ENCODE measurements around the gene CACTIN. TPM values are rescaled to one million over a fixed set of nuclear protein-coding genes. Genes with fewer than 3 reads are reported as not detected.
A peak's percentile ranks its signal among the peaks of the same experiment; 100 is the strongest.

CACTIN gene
- total RNA-seq, 1 experiment from 2014 or later = 36.3 TPM

DNA sequence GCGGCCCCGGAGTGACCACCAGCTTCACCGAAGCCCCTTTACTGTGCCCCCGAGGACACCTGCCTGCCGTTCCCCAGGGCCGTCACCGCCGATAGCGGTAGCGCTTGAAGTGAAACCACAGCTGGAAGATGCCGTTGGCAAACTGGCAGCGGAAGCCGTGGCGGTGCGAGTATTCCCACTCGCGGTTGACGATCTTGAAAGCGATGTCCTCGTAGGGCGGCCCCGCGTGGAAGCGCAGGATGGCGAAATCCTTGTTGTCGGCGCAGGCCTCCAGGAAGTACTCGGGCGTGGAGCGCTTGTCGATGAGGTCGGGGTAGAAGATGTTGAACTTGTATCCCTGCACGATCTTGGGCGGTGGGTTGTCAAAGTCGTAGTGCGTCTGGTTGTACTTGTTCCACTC, 14.7 kb downstream of the CACTIN start:
- peaks cover 6% of the 10 kb centered on the region for H3K36me3 ChIP-seq (ENCODE audit: insufficient read depth, low read length, poor library complexity, severe bottlenecking)
- H3K4me3 ChIP-seq (ENCODE audit: low read depth, low read length, poor library complexity, severe bottlenecking) = no peak overlapping the region
- H3K4me1 ChIP-seq (ENCODE audit: insufficient read depth, low read length, poor library complexity, severe bottlenecking) = peaks cover 6% of the 10 kb centered on the region
- CTCF ChIA-PET = no interaction called here
- TSS peak; percentile 22 for BruUV-seq (replicated peaks)
- intact Hi-C loops (cut with micrococcal nuclease; ENCODE audit: unreplicated experiment) = no loop called here
- no peak for DNase-seq (ENCODE audit: low spot score)
- POLR2A ChIA-PET (ENCODE audit: low non-redundant PET) = no interaction called here
- no peak overlapping the region for H3K27ac ChIP-seq (ENCODE audit: low read depth, low read length, poor library complexity, severe bottlenecking)
- no peaks in the 10 kb centered on the region for H3K9me3 ChIP-seq (ENCODE audit: low read depth, low read length, poor library complexity, severe bottlenecking)
- no peaks in the 10 kb centered on the region for H3K27me3 ChIP-seq (replicated peaks; ENCODE audit: insufficient read depth, low read depth, low read length, poor library complexity)
- no peak for TF ChIP-seq EZH2 (IDR thresholded peaks at IDR 0.05; ENCODE audit: borderline replicate concordance, low read depth, low read length, poor library complexity, severe bottlenecking)
- TF ChIP-seq, protein P1, sequence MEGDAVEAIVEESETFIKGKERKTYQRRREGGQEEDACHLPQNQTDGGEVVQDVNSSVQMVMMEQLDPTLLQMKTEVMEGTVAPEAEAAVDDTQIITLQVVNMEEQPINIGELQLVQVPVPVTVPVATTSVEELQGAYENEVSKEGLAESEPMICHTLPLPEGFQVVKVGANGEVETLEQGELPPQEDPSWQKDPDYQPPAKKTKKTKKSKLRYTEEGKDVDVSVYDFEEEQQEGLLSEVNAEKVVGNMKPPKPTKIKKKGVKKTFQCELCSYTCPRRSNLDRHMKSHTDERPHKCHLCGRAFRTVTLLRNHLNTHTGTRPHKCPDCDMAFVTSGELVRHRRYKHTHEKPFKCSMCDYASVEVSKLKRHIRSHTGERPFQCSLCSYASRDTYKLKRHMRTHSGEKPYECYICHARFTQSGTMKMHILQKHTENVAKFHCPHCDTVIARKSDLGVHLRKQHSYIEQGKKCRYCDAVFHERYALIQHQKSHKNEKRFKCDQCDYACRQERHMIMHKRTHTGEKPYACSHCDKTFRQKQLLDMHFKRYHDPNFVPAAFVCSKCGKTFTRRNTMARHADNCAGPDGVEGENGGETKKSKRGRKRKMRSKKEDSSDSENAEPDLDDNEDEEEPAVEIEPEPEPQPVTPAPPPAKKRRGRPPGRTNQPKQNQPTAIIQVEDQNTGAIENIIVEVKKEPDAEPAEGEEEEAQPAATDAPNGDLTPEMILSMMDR (conservative IDR thresholded peaks at IDR 0.05; ENCODE audit: low read depth, low read length) = no peak

DNA sequence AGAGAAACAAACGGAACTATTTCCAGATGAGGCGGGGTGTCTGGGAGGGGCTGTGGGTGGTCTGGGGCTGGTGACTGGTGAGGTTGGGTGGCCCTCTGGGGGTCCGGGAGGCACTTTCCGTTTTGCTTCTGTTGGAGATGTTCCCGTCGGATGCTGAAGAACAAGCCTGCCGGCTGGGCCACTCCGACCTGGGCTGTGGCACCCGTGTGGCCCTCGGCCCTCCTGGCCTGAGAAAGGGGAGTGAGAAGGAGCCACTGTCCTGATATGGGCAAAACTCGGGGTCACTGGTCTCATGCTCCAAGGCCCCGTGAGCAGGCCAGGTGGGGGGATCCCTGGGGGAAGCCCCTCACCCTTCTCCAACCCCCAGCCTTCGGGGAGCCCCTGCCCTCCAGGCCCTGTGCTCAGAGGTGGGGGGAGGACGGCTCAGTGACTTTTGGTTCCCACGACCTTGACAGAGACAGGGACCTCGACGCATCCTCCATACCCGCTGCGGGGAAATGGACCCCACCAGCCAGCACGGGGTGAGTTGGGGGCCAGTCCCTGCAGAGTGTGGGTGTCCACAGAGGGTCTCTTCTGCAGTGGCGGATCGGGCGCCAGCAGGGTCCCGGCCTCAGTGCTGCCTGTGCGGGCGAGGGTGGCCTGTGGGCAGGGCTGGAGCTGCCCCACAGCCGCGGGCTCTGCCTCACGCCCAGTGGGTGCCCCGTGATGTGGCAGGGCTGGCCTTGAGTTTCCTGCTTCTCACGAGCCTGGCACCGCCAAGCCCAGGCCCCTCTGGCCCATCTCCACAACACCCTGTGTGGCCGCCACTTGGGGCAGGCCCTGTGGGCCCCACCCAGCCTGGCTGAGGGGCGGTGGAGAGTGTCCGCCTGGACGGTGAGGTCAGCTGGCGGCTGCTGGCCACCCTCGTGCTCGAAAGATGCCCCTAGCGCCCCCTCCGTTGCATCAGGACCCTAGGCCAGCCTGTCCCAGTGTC, 15.6 kb downstream of the CACTIN start:
- Histone ChIP-seq H3K36me3 (ENCODE audit: insufficient read depth, low read length, poor library complexity, severe bottlenecking) (peaks cover 6% of the 10 kb centered on the region), H3K4me3 (ENCODE audit: low read depth, low read length, poor library complexity, severe bottlenecking) (no peak overlapping the region), H3K4me1 (ENCODE audit: insufficient read depth, low read length, poor library complexity, severe bottlenecking) (peaks cover 6% of the 10 kb centered on the region), H3K9me3 (ENCODE audit: low read depth, low read length, poor library complexity, severe bottlenecking) (no peaks in the 10 kb centered on the region), H3K27ac (ENCODE audit: low read depth, low read length, poor library complexity, severe bottlenecking) (peak overlapping the region; percentile 50), H3K27me3 (replicated peaks; ENCODE audit: insufficient read depth, low read depth, low read length, poor library complexity) (no peaks in the 10 kb centered on the region)
- TF ChIP-seq, protein P1 (conservative IDR thresholded peaks at IDR 0.05; ENCODE audit: low read depth, low read length) = no peak
- TF ChIP-seq EZH2 (IDR thresholded peaks at IDR 0.05; ENCODE audit: borderline replicate concordance, low read depth, low read length, poor library complexity, severe bottlenecking) = no peak
- intact Hi-C loops (cut with micrococcal nuclease; ENCODE audit: unreplicated experiment) = no loop called here
- CTCF ChIA-PET = no interaction called here
- BruUV-seq (replicated peaks) = no TSS peak
- no peak for DNase-seq (ENCODE audit: low spot score)
- POLR2A ChIA-PET (ENCODE audit: low non-redundant PET) = interaction anchor here (0.6 kb wide), 1 partner anchor 132 kb away, joined by 3 read pairs; no protein-coding TSS in a partner anchor

DNA sequence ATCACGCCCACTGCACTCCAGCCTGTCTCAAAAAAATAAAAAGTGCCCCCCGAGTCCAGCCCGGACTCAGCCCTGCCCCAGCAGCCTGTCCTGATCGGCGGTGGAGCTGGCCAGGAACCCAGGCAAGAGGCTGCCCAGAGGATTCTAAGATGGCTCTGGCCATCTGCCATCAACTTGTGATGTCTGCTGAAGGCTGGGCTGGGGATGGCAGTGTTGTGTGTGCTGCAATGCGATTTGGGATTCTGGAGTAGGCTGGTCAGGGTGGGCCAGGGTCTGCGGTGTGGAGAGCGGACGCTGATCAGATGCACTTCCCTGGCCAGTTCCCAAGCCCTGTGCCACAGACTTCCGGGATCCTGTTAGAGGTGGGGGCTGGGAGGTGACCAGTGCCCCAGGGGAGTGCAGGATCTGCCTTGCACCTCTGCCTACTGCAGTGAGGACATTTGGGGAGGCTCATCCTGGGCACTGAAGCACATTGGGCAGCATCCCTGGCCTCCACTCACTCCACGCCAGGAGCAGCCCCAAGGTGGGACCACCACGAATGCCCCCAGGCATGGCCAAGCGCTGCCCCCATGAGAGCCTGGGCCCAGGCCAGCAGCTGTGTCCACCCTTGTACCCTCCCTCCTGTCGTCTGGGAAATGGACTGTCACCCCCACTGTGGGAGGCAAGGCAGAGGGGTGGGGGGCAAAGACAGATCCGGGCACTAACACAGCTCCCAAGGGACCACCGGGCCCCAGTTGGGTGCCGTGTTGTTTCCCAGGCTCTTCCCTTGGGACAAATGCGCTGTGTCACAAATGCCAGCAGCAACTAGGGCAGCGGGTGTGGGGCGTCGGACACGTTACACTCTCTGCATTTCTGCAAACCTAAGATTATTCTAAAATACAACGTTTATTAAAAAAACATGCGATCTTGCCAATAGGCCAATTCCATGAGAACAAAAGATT, 16.5 kb downstream of the CACTIN start:
- peak; percentile 45 for DNase-seq (ENCODE audit: low spot score)
- TF ChIP-seq, protein P1 (conservative IDR thresholded peaks at IDR 0.05; ENCODE audit: low read depth, low read length) = no peak
- TF ChIP-seq EZH2 (IDR thresholded peaks at IDR 0.05; ENCODE audit: borderline replicate concordance, low read depth, low read length, poor library complexity, severe bottlenecking) = no peak
- CTCF ChIA-PET = no interaction called here
- intact Hi-C loops (cut with micrococcal nuclease; ENCODE audit: unreplicated experiment) = no loop called here
- Histone ChIP-seq H3K4me3 (ENCODE audit: low read depth, low read length, poor library complexity, severe bottlenecking) (no peak overlapping the region), H3K27me3 (replicated peaks; ENCODE audit: insufficient read depth, low read depth, low read length, poor library complexity) (no peaks in the 10 kb centered on the region), H3K36me3 (ENCODE audit: insufficient read depth, low read length, poor library complexity, severe bottlenecking) (peaks cover 6% of the 10 kb centered on the region), H3K27ac (ENCODE audit: low read depth, low read length, poor library complexity, severe bottlenecking) (peak overlapping the region; percentile 50), H3K4me1 (ENCODE audit: insufficient read depth, low read length, poor library complexity, severe bottlenecking) (peaks cover 7% of the 10 kb centered on the region), H3K9me3 (ENCODE audit: low read depth, low read length, poor library complexity, severe bottlenecking) (no peaks in the 10 kb centered on the region)
- BruUV-seq (replicated peaks) = no TSS peak
- POLR2A ChIA-PET (ENCODE audit: low non-redundant PET) = interaction anchor here (0.6 kb wide), 1 partner anchor 131 kb away, joined by 3 read pairs; no protein-coding TSS in a partner anchor

Data from A673 (cell line).